H9 (cell line): ENCODE results near the gene ADAMTSL4. TPM values are rescaled to one million over a fixed set of nuclear protein-coding genes. Genes with fewer than 3 reads are reported as not detected.
A peak's percentile ranks its signal among the peaks of the same experiment; 100 is the strongest.

ENCODE experiments used
- DNase-seq: peaks from one replicate; pipeline ENCODE4 v3.0.0-alpha.2; 2017
- H2AFZ ChIP-seq: one replicate; pipeline ENCODE4 v1.6.1; 2013; ENCODE audit warnings: mild to moderate bottlenecking, low read length, control low read depth, moderate library complexity
- H2AK5ac ChIP-seq: 2 replicates; pipeline ENCODE4 v1.6.1; 2013; ENCODE audit warnings: low read length, control low read depth, mixed read lengths; ENCODE audit not compliant: insufficient read length
- H2BK120ac ChIP-seq: one replicate; pipeline ENCODE4 v1.6.1; 2013; ENCODE audit warnings: low read depth, mild to moderate bottlenecking, low read length, control low read depth, inconsistent platforms; ENCODE audit not compliant: poor library complexity, severe bottlenecking
- H2BK12ac ChIP-seq: 2 replicates; pipeline ENCODE4 v1.6.1; 2013; ENCODE audit warnings: low read length, control low read depth, mixed read lengths, low read depth; ENCODE audit not compliant: insufficient read length
- H2BK15ac ChIP-seq: 2 replicates; pipeline ENCODE4 v1.6.1; 2013; ENCODE audit warnings: low read depth, low read length, control low read depth
- H2BK20ac ChIP-seq: one replicate; pipeline ENCODE4 v1.6.1; 2013; ENCODE audit warnings: low read depth, mild to moderate bottlenecking, low read length, control low read depth, inconsistent platforms; ENCODE audit not compliant: poor library complexity, severe bottlenecking
- H2BK5ac ChIP-seq: 2 replicates; pipeline ENCODE4 v1.6.1; 2013; ENCODE audit warnings: low read length, control low read depth, mixed read lengths; ENCODE audit not compliant: insufficient read length
- H3K14ac ChIP-seq: 2 replicates; pipeline ENCODE4 v1.6.1; 2013; ENCODE audit warnings: low read length, control low read depth; ENCODE audit not compliant: insufficient read depth
- H3K18ac ChIP-seq: 2 replicates; pipeline ENCODE4 v1.6.1; 2013; ENCODE audit warnings: low read depth, mild to moderate bottlenecking, mixed read lengths, low read length, control low read depth; ENCODE audit not compliant: insufficient read length
- H3K23ac ChIP-seq: 2 replicates; pipeline ENCODE4 v1.6.1; 2013; ENCODE audit warnings: low read length, control low read depth, mixed read lengths, low read depth; ENCODE audit not compliant: insufficient read length
- H3K23me2 ChIP-seq: 2 replicates; pipeline ENCODE4 v1.6.1; 2013; ENCODE audit warnings: low read depth, mild to moderate bottlenecking, mixed read lengths, low read length, control low read depth; ENCODE audit not compliant: insufficient read length, poor library complexity, severe bottlenecking
- H3K27ac ChIP-seq: 2 replicates; pipeline ENCODE4 v1.5.1; 2013; ENCODE audit warnings: low read length, control low read depth, mixed read lengths, low read depth; ENCODE audit not compliant: insufficient read length
- H3K27me3 ChIP-seq: 2 replicates; pipeline ENCODE4 v1.6.1; 2013; ENCODE audit warnings: low read length, control low read depth, inconsistent platforms; ENCODE audit not compliant: insufficient read depth
- H3K4ac ChIP-seq: 2 replicates; pipeline ENCODE4 v1.6.1; 2013; ENCODE audit warnings: low read depth, mild to moderate bottlenecking, control low read depth, inconsistent platforms, low read length, moderate library complexity
- H3K4me1 ChIP-seq: 2 replicates; pipeline ENCODE4 v1.6.1; 2013; ENCODE audit warnings: low read length, control low read depth, inconsistent platforms; ENCODE audit not compliant: insufficient read depth
- H3K4me2 ChIP-seq: 2 replicates; pipeline ENCODE4 v1.6.1; 2013; ENCODE audit warnings: low read length, control low read depth, mixed read lengths; ENCODE audit not compliant: insufficient read length, insufficient read depth
- H3K56ac ChIP-seq: 2 replicates; pipeline ENCODE4 v1.6.1; 2013; ENCODE audit warnings: low read depth, mild to moderate bottlenecking, mixed read lengths, low read length, control low read depth; ENCODE audit not compliant: insufficient read length
- H3K79me1 ChIP-seq: 2 replicates; pipeline ENCODE4 v1.6.1; 2013; ENCODE audit warnings: low read depth, mild to moderate bottlenecking, moderate library complexity, low read length, control low read depth, inconsistent platforms; ENCODE audit not compliant: insufficient read depth, poor library complexity, severe bottlenecking
- H3K79me2 ChIP-seq: 2 replicates; pipeline ENCODE4 v1.6.1; 2013; ENCODE audit warnings: low read length, control low read depth, inconsistent platforms; ENCODE audit not compliant: insufficient read depth
- H3K9ac ChIP-seq: 2 replicates; pipeline ENCODE4 v1.6.1; 2013; ENCODE audit warnings: low read length, control low read depth, mixed read lengths; ENCODE audit not compliant: insufficient read length; ENCODE audit errors: extremely low read depth
- H3K9me3 ChIP-seq: one replicate; pipeline ENCODE4 v1.6.1; 2013; ENCODE audit warnings: low read depth, low read length, inconsistent platforms; ENCODE audit not compliant: control insufficient read depth
- H3T11ph ChIP-seq: one replicate; pipeline ENCODE4 v1.6.1; 2013; ENCODE audit warnings: mild to moderate bottlenecking, low read length, control low read depth, inconsistent platforms
- H4K20me1 ChIP-seq: one replicate; pipeline ENCODE4 v1.6.1; 2013; ENCODE audit not compliant: control insufficient read depth, insufficient read length, insufficient read depth
- H4K5ac ChIP-seq: 2 replicates; pipeline ENCODE4 v1.6.1; 2013; ENCODE audit warnings: low read depth, mild to moderate bottlenecking, mixed read lengths, low read length, control low read depth; ENCODE audit not compliant: insufficient read length
- H4K8ac ChIP-seq: replicated peaks from 2 replicates; pipeline ENCODE4 v1.6.1; 2013; ENCODE audit warnings: low read length, control low read depth, mixed read lengths, low read depth; ENCODE audit not compliant: insufficient read length
- H4K91ac ChIP-seq: 2 replicates; pipeline ENCODE4 v1.6.1; 2013; ENCODE audit warnings: low read depth, mild to moderate bottlenecking, moderate library complexity, mixed read lengths, low read length, control low read depth; ENCODE audit not compliant: insufficient read length
- H3K27ac Mint-ChIP-seq, 3 experiments: 2 replicates in 2 of 3; 3 replicates in 1 of 3; pipeline ENCODE4 v1.8.0; 2020 to 2021; ENCODE audit warnings: mixed read lengths in 3 of 3, mild to moderate bottlenecking in 1 of 3, moderate library complexity in 1 of 3
- H3K27me3 Mint-ChIP-seq: 2 replicates; pipeline ENCODE4 v1.8.0; 2021; ENCODE audit warnings: low read depth, mild to moderate bottlenecking, moderate library complexity, mixed read lengths
- H3K36me3 Mint-ChIP-seq, 3 experiments: 2 replicates in 2 of 3; 3 replicates in 1 of 3; pipeline ENCODE4 v1.8.0; 2020 to 2021; ENCODE audit warnings: low read depth in 3 of 3, mixed read lengths in 3 of 3; ENCODE audit not compliant: insufficient read depth in 1 of 3
- H3K4me1 Mint-ChIP-seq, 2 experiments: 2 replicates each; pipeline ENCODE4 v1.8.0; 2020; ENCODE audit warnings: mixed read lengths in 2 of 2
- H3K4me3 Mint-ChIP-seq, 2 experiments: 2 replicates in 1 of 2; 3 replicates in 1 of 2; pipeline ENCODE4 v1.8.0; 2020 to 2021; ENCODE audit warnings: mild to moderate bottlenecking in 2 of 2, mixed read lengths in 2 of 2, moderate library complexity in 1 of 2
- H3K9me3 Mint-ChIP-seq, 2 experiments: 2 replicates in 1 of 2; 3 replicates in 1 of 2; pipeline ENCODE4 v1.8.0; 2020; ENCODE audit warnings: mild to moderate bottlenecking in 2 of 2, mixed read lengths in 2 of 2, moderate library complexity in 1 of 2
- WGBS: extraction: QIAGEN DNeasy Blood & Tissue Kit; methylation state at CpG from one replicate; pipeline ENCODE4 v1.1.7; 2013; ENCODE audit warnings: missing lambda C conversion rate, low lambda C conversion rate, mixed read lengths; ENCODE audit not compliant: insufficient read length; ENCODE audit errors: extremely low coverage; 5-methylcytosine and 5-hydroxymethylcytosine counted together
- total RNA-seq: library from RNA; stranded (reverse); gene quantifications from 2 replicates; pipeline ENCODE4 v1.2.1, GENCODE V29; 2021
- TF ChIP-seq, protein P1 (sequence below): fragments of 200-600 bp; sonication (generic); conservative IDR thresholded peaks from 3 replicates; pipeline ENCODE4 v1.8.0; 2021; ENCODE audit warnings: antibody characterized with exemption, mild to moderate bottlenecking

The ADAMTSL4 gene
- total RNA-seq, 1 experiment from 2014 or later = 6.1 TPM

DNA sequence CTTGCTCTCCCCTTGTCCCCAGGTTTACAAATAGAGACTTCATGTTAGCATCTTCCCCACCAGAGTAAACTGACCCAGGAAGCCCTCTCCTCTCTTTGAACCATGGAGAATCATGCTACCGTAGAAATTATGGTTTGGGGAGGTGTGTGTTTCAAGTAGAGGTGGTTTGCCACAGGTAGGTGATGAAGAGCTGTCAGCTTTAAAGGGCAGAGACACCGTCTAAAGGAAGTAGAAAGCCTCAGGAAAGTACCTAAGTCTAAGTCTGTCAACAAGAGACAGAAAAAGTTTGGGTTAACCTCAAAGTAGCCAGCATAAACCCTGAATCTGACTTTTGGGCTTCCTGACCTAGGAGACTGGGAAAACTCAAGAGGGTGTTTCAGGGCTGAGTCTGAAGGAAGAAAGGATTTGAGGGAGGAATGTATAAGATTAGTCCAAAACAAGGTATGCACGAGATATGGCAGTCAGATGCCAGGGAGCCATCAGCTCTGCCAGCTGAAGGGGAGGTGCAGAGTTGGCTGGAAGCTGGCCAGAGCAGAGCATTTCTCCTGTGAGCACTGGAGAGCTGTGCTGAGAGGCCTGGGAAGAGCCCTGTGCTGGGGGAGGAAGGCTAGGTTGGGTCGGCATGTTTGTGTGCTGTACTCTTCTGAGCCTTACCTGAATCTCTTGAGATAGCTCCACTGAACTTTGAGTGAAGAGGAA lies 14.3 kb downstream of the ADAMTSL4 start:
- Histone ChIP-seq H2BK15ac (no peak overlapping the region), H4K91ac (no peak overlapping the region), H3K27me3 (no peaks in the 10 kb centered on the region), H3K4me2 (no peak overlapping the region), H3T11ph (no peak overlapping the region), H2BK12ac (peak overlapping the region; percentile 26), H3K23me2 (peaks cover 13% of the 10 kb centered on the region), H3K14ac (no peak overlapping the region), H3K18ac (no peak overlapping the region), H3K23ac (no peak overlapping the region), H3K4me1 (peaks cover 11% of the 10 kb centered on the region), H3K79me1 (peaks cover 4% of the 10 kb centered on the region), H2AK5ac (no peak overlapping the region), H4K20me1 (no peaks in the 10 kb centered on the region), H3K4ac (no peak overlapping the region), H2BK5ac (no peak overlapping the region), H3K9ac (no peak overlapping the region), H3K56ac (no peak overlapping the region), H2BK120ac (no peak overlapping the region), H3K79me2 (peaks cover 4% of the 10 kb centered on the region; the same call in 1 of the 2 replicates), H2BK20ac (no peak overlapping the region), H4K8ac (no peak overlapping the region), H4K5ac (no peak overlapping the region), H3K9me3 (no peaks in the 10 kb centered on the region), H3K27ac (no peak overlapping the region), H2AFZ (no peak overlapping the region)
- peaks cover 58 to 61% of the 10 kb centered on the region in 2 experiments for H3K4me1 Mint-ChIP-seq
- no CpG with 5 or more reads among the region's 4 CpGs for WGBS
- TF ChIP-seq, protein P1, sequence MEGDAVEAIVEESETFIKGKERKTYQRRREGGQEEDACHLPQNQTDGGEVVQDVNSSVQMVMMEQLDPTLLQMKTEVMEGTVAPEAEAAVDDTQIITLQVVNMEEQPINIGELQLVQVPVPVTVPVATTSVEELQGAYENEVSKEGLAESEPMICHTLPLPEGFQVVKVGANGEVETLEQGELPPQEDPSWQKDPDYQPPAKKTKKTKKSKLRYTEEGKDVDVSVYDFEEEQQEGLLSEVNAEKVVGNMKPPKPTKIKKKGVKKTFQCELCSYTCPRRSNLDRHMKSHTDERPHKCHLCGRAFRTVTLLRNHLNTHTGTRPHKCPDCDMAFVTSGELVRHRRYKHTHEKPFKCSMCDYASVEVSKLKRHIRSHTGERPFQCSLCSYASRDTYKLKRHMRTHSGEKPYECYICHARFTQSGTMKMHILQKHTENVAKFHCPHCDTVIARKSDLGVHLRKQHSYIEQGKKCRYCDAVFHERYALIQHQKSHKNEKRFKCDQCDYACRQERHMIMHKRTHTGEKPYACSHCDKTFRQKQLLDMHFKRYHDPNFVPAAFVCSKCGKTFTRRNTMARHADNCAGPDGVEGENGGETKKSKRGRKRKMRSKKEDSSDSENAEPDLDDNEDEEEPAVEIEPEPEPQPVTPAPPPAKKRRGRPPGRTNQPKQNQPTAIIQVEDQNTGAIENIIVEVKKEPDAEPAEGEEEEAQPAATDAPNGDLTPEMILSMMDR = no peak
- DNase-seq = no peak
- no peaks in the 10 kb centered on the region; a peak in 1 of 7 replicates for H3K36me3 Mint-ChIP-seq
- H3K9me3 Mint-ChIP-seq = no peaks in the 10 kb centered on the region; a peak in 1 of 5 replicates
- peak overlapping the region in 1 of 2 experiments; percentile 90; a peak in 2 of 5 replicates for H3K4me3 Mint-ChIP-seq
- no peaks in the 10 kb centered on the region; the same call in 1 of the 2 replicates for H3K27me3 Mint-ChIP-seq
- H3K27ac Mint-ChIP-seq = peak overlapping the region; percentile 95 to 100 (median 99)
